ENCODE data around the gene DNPH1. TPM values are rescaled to one million over a fixed set of nuclear protein-coding genes. Genes with fewer than 3 reads are reported as not detected.

DNPH1 gene
- total RNA-seq, 1 donor from 2014 or later = 71.6 TPM

DNA sequence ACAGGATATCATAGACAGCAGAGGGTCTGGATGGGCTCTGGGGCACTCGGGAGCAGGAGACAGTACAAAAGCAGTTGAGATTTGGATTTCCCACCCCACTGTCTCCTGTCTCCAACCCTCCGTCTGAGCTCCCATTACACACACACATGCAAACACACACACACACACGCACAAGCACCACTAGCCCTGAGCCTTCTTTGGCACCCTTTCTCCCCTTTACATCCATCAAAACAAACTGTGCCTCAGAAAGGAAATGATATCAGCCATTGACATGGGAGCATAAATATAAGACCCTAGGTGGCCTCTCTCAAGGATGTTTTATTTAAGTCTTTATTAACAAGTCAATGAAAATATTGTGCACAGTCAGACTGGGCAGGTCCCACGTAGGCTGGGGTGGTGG is 31.5 kb upstream of the DNPH1 start:
- intact Hi-C loops (cut with micrococcal nuclease) = no loop called here
- no peak overlapping the region for H3K4me3 Mint-ChIP-seq
- peaks cover 24% of the 10 kb centered on the region for H3K4me1 Mint-ChIP-seq (ENCODE audit: low read depth)
- H3K9me3 Mint-ChIP-seq = no peaks in the 10 kb centered on the region
- H3K27ac Mint-ChIP-seq = no peak overlapping the region
- peaks cover 8% of the 10 kb centered on the region for H3K27me3 Mint-ChIP-seq (ENCODE audit: insufficient read depth)
- H3K36me3 Mint-ChIP-seq (ENCODE audit: low read depth) = no peaks in the 10 kb centered on the region
- no peak for DNase-seq (ENCODE audit: low spot score)

DNA sequence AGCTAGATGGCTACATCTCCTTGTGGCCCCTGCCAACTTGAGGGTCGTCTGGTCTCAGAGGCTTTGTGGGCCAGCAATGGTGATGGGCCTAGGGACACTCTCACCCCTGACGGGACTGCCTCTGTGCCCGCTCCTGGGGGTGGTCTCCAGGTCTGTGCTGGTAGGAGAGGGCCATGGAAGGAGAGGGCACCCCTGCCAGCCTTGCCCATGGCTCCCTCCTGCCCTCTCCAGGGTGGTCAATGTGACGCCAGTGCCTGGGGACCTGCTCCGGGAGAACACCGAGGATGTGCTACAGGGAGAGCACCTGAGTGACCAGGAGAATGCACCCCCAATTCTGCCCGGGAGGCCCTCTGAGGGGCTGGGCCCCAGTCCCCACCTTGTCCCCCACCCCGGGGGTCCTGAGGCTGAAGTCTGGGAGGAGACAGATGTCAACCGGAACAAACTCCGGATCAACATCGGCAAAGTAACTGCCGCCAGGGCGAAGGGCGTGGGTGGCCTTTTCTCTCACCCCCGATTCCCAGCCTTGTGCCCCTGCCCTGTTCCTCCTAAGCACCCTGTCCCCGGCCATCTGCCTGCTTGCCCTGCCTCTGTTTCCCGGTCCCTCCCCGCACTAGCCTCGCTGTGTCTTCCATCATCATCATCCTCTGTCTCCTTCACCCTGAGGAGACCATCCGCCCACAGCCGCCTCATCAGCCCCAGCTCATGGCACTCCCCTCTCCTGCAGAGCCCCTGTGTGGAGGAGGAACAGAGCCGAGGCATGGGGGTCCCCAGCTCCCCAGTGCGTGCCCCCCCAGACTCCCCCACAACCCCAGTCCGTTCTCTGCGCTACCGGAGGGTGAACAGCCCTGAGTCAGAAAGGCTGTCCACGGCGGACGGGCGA is 29.8 kb upstream of the DNPH1 start:
- peaks cover 6% of the 10 kb centered on the region for H3K27me3 Mint-ChIP-seq (ENCODE audit: insufficient read depth)
- no peak overlapping the region for H3K27ac Mint-ChIP-seq
- no peaks in the 10 kb centered on the region for H3K9me3 Mint-ChIP-seq
- intact Hi-C loops (cut with micrococcal nuclease) = no loop called here
- H3K4me3 Mint-ChIP-seq = no peak overlapping the region
- no peaks in the 10 kb centered on the region for H3K36me3 Mint-ChIP-seq (ENCODE audit: low read depth)
- peaks cover 37% of the 10 kb centered on the region for H3K4me1 Mint-ChIP-seq (ENCODE audit: low read depth)
- no peak for DNase-seq (ENCODE audit: low spot score)

DNA sequence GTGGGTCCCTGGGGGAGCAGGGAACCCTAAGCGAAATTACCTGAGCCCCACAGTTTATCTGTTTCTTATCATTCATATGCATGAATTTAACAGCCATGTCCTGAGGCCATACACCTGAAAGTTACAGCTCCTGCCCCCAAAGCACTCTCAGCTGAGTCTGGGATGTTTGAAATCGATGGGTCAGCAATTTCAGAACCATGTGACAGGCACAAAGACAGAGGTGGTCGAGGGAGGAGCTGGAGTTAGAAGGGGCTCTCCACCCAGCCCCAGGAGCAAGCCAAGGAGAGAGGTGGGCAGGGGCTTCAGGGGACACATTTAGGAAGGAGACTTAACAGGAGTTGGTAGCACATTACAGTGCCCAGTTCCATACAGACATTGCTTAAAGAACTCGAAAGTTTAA is 28.9 kb upstream of the DNPH1 start:
- H3K4me3 Mint-ChIP-seq = no peak overlapping the region
- H3K9me3 Mint-ChIP-seq = no peaks in the 10 kb centered on the region
- H3K27me3 Mint-ChIP-seq (ENCODE audit: insufficient read depth) = peaks cover 4% of the 10 kb centered on the region
- no peak overlapping the region for H3K27ac Mint-ChIP-seq
- DNase-seq (ENCODE audit: low spot score) = no peak
- peaks cover 36% of the 10 kb centered on the region for H3K4me1 Mint-ChIP-seq (ENCODE audit: low read depth)
- no peaks in the 10 kb centered on the region for H3K36me3 Mint-ChIP-seq (ENCODE audit: low read depth)
- intact Hi-C loops (cut with micrococcal nuclease) = no loop called here

- peaks cover 36% of the 10 kb centered on the region for H3K4me1 Mint-ChIP-seq (ENCODE audit: low read depth)
- no peaks in the 10 kb centered on the region for H3K9me3 Mint-ChIP-seq
- intact Hi-C loops (cut with micrococcal nuclease) = loop anchor here (1.0 kb wide), 1 partner anchor 33 kb away; no protein-coding TSS in a partner anchor
- H3K27ac Mint-ChIP-seq = peak overlapping the region; percentile 77
- no peak for DNase-seq (ENCODE audit: low spot score)
- H3K36me3 Mint-ChIP-seq (ENCODE audit: low read depth) = no peaks in the 10 kb centered on the region
- peak overlapping the region; percentile 61 for H3K4me3 Mint-ChIP-seq
- H3K27me3 Mint-ChIP-seq (ENCODE audit: insufficient read depth) = peaks cover 8% of the 10 kb centered on the region
Observed at GRCh38 chr6:43257367-43258145, 28.3 kb upstream of the DNPH1 start.

DNA sequence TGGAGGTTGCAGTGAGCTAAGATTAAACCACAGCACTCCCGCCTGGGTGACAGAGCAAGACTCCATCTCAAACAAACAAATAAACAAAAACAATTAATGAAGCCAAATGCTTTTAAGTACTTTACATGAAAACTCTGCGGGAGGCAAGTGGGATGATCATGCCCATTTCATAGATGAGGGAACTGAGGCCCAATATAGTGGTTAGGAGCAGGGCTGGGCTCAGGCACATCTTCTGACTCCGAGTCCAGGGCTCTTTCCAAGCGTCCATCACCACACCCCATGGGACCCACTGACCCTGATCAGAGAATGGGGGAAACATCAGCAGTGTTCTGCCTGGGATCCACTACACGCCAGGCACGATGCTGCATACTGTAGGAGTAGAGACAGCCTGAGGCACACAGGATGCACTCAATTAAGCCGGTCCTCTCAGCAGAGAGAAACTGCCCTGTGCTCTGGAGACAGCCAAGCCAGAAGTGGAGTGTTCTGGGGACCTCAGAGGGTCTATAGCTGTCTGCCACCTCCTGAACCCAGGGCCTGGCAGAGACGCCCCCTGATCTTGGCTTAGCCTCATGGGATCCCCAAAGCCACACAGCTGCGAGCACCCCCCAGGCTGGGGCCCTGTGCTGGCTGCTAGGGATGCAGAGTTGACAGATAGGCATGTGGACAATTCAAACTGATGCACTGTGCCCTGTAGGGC is 27.5 kb upstream of the DNPH1 start:
- Mint-ChIP-seq H3K36me3 (ENCODE audit: low read depth) (no peaks in the 10 kb centered on the region), H3K4me3 (peak overlapping the region; percentile 61)
- no peak for DNase-seq (ENCODE audit: low spot score)

DNA sequence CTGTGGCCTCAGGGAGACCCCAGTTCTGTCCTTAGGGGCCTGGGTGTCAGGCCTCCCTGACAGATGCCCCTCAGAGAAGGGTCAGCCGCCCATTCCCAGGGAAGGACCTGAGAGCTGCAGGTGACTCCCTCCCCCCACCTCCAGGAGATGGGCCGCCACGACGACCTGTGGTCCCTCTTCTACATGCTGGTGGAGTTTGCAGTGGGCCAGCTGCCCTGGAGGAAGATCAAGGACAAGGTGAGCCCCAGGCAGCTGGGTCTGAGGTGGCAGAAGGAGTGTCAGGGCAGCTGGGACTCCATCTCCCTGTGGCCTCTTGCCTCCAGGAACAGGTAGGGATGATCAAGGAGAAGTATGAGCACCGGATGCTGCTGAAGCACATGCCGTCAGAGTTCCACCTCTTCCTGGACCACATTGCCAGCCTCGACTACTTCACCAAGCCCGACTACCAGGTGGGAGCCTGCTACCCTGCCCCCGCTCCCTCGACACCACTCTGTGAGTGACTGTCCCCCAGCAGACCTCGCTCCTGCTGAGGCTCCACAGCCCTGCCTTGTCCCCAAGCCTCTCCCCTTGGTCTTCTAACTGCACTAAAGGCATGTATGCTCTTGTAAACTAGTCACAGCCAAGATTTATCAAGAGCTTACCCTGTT is 26.2 kb upstream of the DNPH1 start:
- DNase-seq (ENCODE audit: low spot score) = no peak
- Mint-ChIP-seq H3K9me3 (no peaks in the 10 kb centered on the region), H3K4me1 (ENCODE audit: low read depth) (peaks cover 47% of the 10 kb centered on the region), H3K27ac (peak overlapping the region; percentile 38), H3K27me3 (ENCODE audit: insufficient read depth) (peaks cover 21% of the 10 kb centered on the region), H3K36me3 (ENCODE audit: low read depth) (no peaks in the 10 kb centered on the region), H3K4me3 (no peak overlapping the region)
- intact Hi-C loops (cut with micrococcal nuclease) = no loop called here

More for the DNA sequence above, 27.5 kb upstream of the DNPH1 start:
- peaks cover 36% of the 10 kb centered on the region for H3K4me1 Mint-ChIP-seq (ENCODE audit: low read depth)
- H3K9me3 Mint-ChIP-seq = no peaks in the 10 kb centered on the region
- peaks cover 11% of the 10 kb centered on the region for H3K27me3 Mint-ChIP-seq (ENCODE audit: insufficient read depth)
- intact Hi-C loops (cut with micrococcal nuclease) = loop anchor here (1.0 kb wide), 1 partner anchor 33 kb away; no protein-coding TSS in a partner anchor
- peak overlapping the region; percentile 77 for H3K27ac Mint-ChIP-seq

DNA sequence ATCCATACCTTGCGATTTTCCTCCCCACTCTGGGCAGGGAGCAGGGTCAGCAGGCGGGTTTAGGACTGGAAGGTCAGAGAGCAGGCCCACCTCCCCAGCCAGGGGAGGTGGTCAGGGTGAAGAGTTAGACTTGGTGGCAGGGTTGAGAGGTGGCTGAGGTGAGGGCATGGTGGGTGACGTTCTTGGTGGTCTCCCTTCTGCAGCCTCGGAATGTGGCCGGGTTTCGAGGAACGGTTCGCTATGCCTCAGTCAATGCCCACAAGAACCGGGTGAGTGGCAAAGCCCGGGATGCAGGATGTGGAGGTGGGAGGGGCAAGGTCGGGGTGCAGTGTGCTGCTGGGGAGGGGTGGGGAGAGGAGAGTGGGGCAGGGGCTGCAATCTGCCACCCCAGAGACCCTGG is 25.6 kb upstream of the DNPH1 start:
- DNase-seq (ENCODE audit: low spot score) = no peak
- intact Hi-C loops (cut with micrococcal nuclease) = no loop called here
- Mint-ChIP-seq H3K9me3 (no peaks in the 10 kb centered on the region), H3K36me3 (ENCODE audit: low read depth) (no peaks in the 10 kb centered on the region), H3K4me1 (ENCODE audit: low read depth) (peaks cover 47% of the 10 kb centered on the region), H3K27me3 (ENCODE audit: insufficient read depth) (peaks cover 21% of the 10 kb centered on the region), H3K27ac (no peak overlapping the region), H3K4me3 (no peak overlapping the region)

DNA sequence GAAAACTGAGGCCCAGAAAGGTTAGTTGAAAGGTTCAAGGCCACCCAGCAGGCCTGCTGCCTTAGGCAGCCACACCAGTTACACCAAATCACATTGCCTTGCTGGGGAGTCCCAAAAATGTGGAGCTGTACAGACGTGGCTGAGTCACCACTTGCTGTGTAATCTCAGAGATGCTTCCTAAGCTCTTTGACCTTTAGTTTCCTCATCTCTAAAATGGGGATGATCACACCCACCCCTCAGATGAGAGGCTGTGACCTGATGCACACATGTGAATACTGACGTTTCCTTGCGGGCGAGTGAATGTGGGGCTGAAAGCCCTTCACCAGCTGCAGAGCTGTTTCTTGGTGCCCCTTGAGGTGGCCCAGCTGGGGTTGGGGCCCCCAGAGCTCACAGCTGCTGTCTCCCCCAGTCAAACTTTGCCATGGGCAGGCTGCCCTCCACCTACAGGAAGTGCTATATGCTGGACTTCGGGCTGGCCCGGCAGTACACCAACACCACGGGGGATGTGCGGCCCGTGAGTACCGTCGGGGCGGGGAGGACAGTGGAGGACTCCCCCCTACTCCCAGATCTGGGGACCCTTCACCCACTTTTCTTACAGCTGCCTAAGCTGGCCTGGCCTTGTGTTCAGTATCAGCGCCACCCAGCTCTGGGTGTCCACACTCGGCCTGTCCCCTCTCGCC is 25.0 kb upstream of the DNPH1 start:
- H3K27me3 Mint-ChIP-seq (ENCODE audit: insufficient read depth) = peaks cover 21% of the 10 kb centered on the region
- H3K9me3 Mint-ChIP-seq = no peaks in the 10 kb centered on the region
- intact Hi-C loops (cut with micrococcal nuclease) = no loop called here
- peak overlapping the region; percentile 77 for H3K27ac Mint-ChIP-seq
- H3K4me3 Mint-ChIP-seq = no peak overlapping the region
- H3K4me1 Mint-ChIP-seq (ENCODE audit: low read depth) = peaks cover 47% of the 10 kb centered on the region
- no peaks in the 10 kb centered on the region for H3K36me3 Mint-ChIP-seq (ENCODE audit: low read depth)
- DNase-seq (ENCODE audit: low spot score) = peak; percentile 17

DNA sequence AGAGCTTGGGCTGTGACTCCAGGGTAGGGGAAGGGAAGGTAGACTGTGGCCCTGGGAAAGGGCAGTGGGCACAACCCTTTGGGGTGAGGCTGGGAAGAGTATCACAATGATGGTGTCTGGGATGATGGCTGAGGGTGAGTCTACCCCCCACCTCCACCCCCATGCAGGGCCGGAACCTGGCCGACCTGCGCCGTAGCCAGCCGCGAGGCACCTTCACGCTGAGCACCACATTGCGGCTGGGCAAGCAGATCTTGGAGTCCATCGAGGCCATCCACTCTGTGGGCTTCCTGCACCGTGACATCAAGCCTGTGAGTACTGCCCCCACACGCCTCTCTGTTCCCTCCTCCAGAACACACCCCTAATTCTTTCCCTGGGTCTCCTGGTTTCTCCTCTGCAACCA is 24.1 kb upstream of the DNPH1 start:
- peaks cover 21% of the 10 kb centered on the region for H3K27me3 Mint-ChIP-seq (ENCODE audit: insufficient read depth)
- H3K4me3 Mint-ChIP-seq = no peak overlapping the region
- no peaks in the 10 kb centered on the region for H3K9me3 Mint-ChIP-seq
- no peak for DNase-seq (ENCODE audit: low spot score)
- intact Hi-C loops (cut with micrococcal nuclease) = no loop called here
- H3K36me3 Mint-ChIP-seq (ENCODE audit: low read depth) = no peaks in the 10 kb centered on the region
- peaks cover 47% of the 10 kb centered on the region for H3K4me1 Mint-ChIP-seq (ENCODE audit: low read depth)
- H3K27ac Mint-ChIP-seq = no peak overlapping the region

DNA sequence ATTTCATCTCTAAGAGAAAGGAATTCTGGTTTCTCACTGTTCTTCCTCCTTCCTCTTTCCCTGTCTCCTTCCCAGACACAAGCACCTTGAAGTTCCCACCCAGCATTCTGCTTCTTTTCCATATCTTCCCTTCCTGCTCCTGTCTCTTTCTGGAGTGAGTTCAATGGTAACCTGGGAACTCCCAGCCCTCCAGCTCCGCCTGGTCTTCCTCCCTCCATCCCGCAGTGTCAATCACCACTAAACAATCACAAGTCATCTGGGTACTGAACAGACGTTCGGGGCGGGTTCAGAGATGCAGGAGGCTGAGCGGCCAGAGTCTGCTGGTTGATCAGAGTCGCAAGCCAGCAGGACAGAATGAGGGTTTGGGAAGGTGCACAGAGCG is 21.7 kb upstream of the DNPH1 start:
- Mint-ChIP-seq H3K36me3 (ENCODE audit: low read depth) (no peaks in the 10 kb centered on the region), H3K27ac (no peak overlapping the region), H3K4me3 (no peak overlapping the region), H3K27me3 (ENCODE audit: insufficient read depth) (peaks cover 25% of the 10 kb centered on the region), H3K4me1 (ENCODE audit: low read depth) (peaks cover 40% of the 10 kb centered on the region), H3K9me3 (no peaks in the 10 kb centered on the region)
- intact Hi-C loops (cut with micrococcal nuclease) = no loop called here
- DNase-seq (ENCODE audit: low spot score) = no peak

GRCh38 chr6:43248791-43249190 is 19.5 kb upstream of the DNPH1 start:
- Mint-ChIP-seq H3K4me1 (ENCODE audit: low read depth) (peaks cover 23% of the 10 kb centered on the region), H3K9me3 (no peaks in the 10 kb centered on the region), H3K27ac (no peak overlapping the region), H3K4me3 (no peak overlapping the region), H3K36me3 (ENCODE audit: low read depth) (no peaks in the 10 kb centered on the region), H3K27me3 (ENCODE audit: insufficient read depth) (peaks cover 21% of the 10 kb centered on the region)
- DNase-seq (ENCODE audit: low spot score) = no peak
- intact Hi-C loops (cut with micrococcal nuclease) = loop anchor here (10.0 kb wide), 1 partner anchor 326 kb away; the partner anchor contains the start of genes POLH and XPO5

- intact Hi-C loops (cut with micrococcal nuclease) = loop anchor here (10.0 kb wide), 1 partner anchor 327 kb away; the partner anchor contains the start of genes POLH and XPO5
- peaks cover 21% of the 10 kb centered on the region for H3K4me1 Mint-ChIP-seq (ENCODE audit: low read depth)
- H3K4me3 Mint-ChIP-seq = peak overlapping the region; percentile 77
- H3K9me3 Mint-ChIP-seq = no peaks in the 10 kb centered on the region
- H3K27ac Mint-ChIP-seq = no peak overlapping the region
- no peaks in the 10 kb centered on the region for H3K36me3 Mint-ChIP-seq (ENCODE audit: low read depth)
- H3K27me3 Mint-ChIP-seq (ENCODE audit: insufficient read depth) = peaks cover 21% of the 10 kb centered on the region
- no peak for DNase-seq (ENCODE audit: low spot score)
Observed at GRCh38 chr6:43248101-43248500, 18.8 kb upstream of the DNPH1 start.

Measured in activated T-helper 1 cell treated with anti-CD3 and anti-CD28 coated beads, Interleukin-12 subunit alpha, Interleukin-12 subunit beta, Interleukin-2, Interleukin-4 antibody, amounts not matched to agents 30 ng/mL and 10 ng/mL and 1 ng/mL, durations not matched to agents 14 hours and 24 hours and 36 hours (primary cell).